Lung (tissue), 12 donors: ENCODE results near the gene ASAP2. TPM values are rescaled to one million over a fixed set of nuclear protein-coding genes. Genes with fewer than 3 reads are reported as not detected.

ENCODE experiments used
- ATAC-seq: fragments of 200-7000 bp; cut with Tn5 transposase; one replicate; pipeline ENCODE4 v1.9.1; 2020; ENCODE audit warnings: moderate number of reproducible peaks; ENCODE audit not compliant: insufficient read depth, low FRiP score
- DNase-seq, 3 donors: peaks; one replicate each; pipeline ENCODE4 v3.0.0-alpha.2; 2013 to 2017
- H3K27ac ChIP-seq, 2 donors: one replicate each; pipeline ENCODE4 v1.5.1; 2013; ENCODE audit warnings: mild to moderate bottlenecking in 2 of 2, moderate library complexity in 2 of 2, control low read depth in 1 of 2, inconsistent platforms in 1 of 2, low read depth in 1 of 2, low read length in 1 of 2
- H3K27me3 ChIP-seq, 3 donors: one replicate each; pipeline ENCODE4 v1.5.1; 2013; ENCODE audit warnings: low read length in 2 of 3; ENCODE audit not compliant: control insufficient read depth in 3 of 3, insufficient read depth in 3 of 3
- H3K36me3 ChIP-seq, 4 donors: one replicate each; pipeline ENCODE4 v1.5.1; 2013; ENCODE audit warnings: low read length in 4 of 4, mild to moderate bottlenecking in 1 of 4, moderate library complexity in 1 of 4; ENCODE audit not compliant: control insufficient read depth in 4 of 4, insufficient read depth in 4 of 4
- H3K4me1 ChIP-seq, 5 donors: one replicate each; pipeline ENCODE4 v1.5.1; 2013; ENCODE audit warnings: low read length in 5 of 5, mild to moderate bottlenecking in 2 of 5, moderate library complexity in 1 of 5; ENCODE audit not compliant: control insufficient read depth in 5 of 5, insufficient read depth in 5 of 5
- H3K4me3 ChIP-seq: one replicate; pipeline ENCODE4 v1.5.1; 2013; ENCODE audit warnings: mild to moderate bottlenecking, control low read depth, moderate library complexity
- H3K9ac ChIP-seq, 2 donors: one replicate each; pipeline ENCODE4 v1.5.1; 2013; ENCODE audit warnings: low read length in 2 of 2, control low read depth in 1 of 2; ENCODE audit not compliant: insufficient read depth in 1 of 2
- H3K9me3 ChIP-seq, 4 donors: one replicate each; pipeline ENCODE4 v1.5.1; 2013; ENCODE audit warnings: low read length in 3 of 4, mild to moderate bottlenecking in 1 of 4, moderate library complexity in 1 of 4; ENCODE audit not compliant: control insufficient read depth in 4 of 4, insufficient read depth in 3 of 4
- WGBS, 2 donors: extraction: QIAGEN DNeasy Blood & Tissue Kit; methylation state at CpG; one replicate each; pipeline ENCODE4 v1.1.7; 2013; 5-methylcytosine and 5-hydroxymethylcytosine counted together
- polyA plus RNA-seq, 2 donors: library from polyadenylated mRNA; stranded (reverse); fragments of 200-250 nt; gene quantifications; one replicate each; pipeline ENCODE4 v1.2.1, GENCODE V29; 2013
- total RNA-seq, 2 donors: library from RNA; depleted of rRNA in 1 of 2; stranded (reverse); fragments of >200 nt in 1 of 2; gene quantifications; one replicate each; pipeline ENCODE4 v1.2.1, GENCODE V29; 2014 to 2021
- TF ChIP-seq, protein P1 (sequence below): IDR thresholded peaks from 2 replicates; pipeline ENCODE4 v1.5.1; 2012; ENCODE audit warnings: mild to moderate bottlenecking; ENCODE audit errors: control extremely low read depth, extremely low read depth
- donor health status: control.
- donor health status: control.
- donor health status: Bipolar disorder and iron deficiency.
- donor health status: healthy.
- donor health status: DM: yes; HTN: yes; CAD: no.

Gene ASAP2
- total and polyA plus RNA-seq, 4 donors, result 7.4 to 30.9 (median 17.0) TPM

DNA sequence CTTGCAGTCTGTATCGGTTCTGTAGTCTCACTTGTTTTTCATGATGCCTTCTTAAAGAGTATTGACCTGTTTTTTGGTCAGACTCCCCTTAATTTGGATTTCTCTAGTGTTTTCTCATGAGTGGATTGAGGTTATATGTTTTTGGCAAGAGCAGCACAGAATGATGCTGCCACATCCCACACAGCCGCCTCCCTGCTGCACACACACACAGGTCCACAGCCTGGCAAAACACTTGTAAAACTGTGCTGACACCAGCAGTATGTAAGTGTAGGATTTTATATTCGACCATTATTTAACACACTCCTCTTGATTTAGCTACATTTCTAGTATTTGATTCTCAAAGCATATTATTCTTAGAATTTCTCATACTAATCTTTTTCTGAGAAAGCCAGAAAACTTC is 148.7 kb downstream of the ASAP2 start:
- Histone ChIP-seq H3K27me3 (no peaks in the 10 kb centered on the region), H3K4me3 (no peak overlapping the region), H3K9me3 (no peaks in the 10 kb centered on the region), H3K36me3 (peaks cover 9 to 31% (median 20%) of the 10 kb centered on the region in 4 donors), H3K27ac (no peak overlapping the region), H3K9ac (no peak overlapping the region), H3K4me1 (peaks cover 0 to 12% (median 0%) of the 10 kb centered on the region in 5 donors)
- no peak for DNase-seq
- 86 to 95% methylated on average over 3 of the region's 3 CpGs for WGBS, 2 donors
- ATAC-seq, result no peak
- TF ChIP-seq, protein P1, sequence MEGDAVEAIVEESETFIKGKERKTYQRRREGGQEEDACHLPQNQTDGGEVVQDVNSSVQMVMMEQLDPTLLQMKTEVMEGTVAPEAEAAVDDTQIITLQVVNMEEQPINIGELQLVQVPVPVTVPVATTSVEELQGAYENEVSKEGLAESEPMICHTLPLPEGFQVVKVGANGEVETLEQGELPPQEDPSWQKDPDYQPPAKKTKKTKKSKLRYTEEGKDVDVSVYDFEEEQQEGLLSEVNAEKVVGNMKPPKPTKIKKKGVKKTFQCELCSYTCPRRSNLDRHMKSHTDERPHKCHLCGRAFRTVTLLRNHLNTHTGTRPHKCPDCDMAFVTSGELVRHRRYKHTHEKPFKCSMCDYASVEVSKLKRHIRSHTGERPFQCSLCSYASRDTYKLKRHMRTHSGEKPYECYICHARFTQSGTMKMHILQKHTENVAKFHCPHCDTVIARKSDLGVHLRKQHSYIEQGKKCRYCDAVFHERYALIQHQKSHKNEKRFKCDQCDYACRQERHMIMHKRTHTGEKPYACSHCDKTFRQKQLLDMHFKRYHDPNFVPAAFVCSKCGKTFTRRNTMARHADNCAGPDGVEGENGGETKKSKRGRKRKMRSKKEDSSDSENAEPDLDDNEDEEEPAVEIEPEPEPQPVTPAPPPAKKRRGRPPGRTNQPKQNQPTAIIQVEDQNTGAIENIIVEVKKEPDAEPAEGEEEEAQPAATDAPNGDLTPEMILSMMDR, result no peak

DNA sequence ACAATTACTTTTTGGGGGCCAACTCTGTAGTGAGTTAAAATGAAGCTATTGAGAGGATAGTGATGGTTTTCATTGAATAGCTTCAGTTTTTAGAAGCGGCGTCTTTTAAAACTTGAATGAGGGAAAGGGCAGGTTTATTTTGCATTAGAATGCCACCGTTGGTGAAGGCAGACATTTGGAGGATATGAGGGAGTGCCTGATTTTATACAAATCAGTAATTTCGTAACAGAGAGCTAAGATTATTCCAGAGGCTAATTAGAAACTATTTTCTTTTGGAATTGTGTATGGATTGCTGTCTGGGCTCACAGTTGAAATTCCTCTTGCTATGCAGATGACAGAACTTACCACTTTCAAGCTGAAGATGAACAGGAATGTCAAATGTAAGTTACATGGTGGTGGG is 149.1 kb downstream of the ASAP2 start:
- Histone ChIP-seq H3K4me3 (no peak overlapping the region), H3K27me3 (no peaks in the 10 kb centered on the region), H3K9me3 (no peaks in the 10 kb centered on the region), H3K9ac (peak overlapping the region in 1 of 2 donors; percentile 11), H3K27ac (no peak overlapping the region), H3K4me1 (peaks cover 0 to 12% (median 0%) of the 10 kb centered on the region in 5 donors), H3K36me3 (peaks cover 9 to 31% (median 18%) of the 10 kb centered on the region in 4 donors)
- WGBS, 2 donors, result 78% methylated on average over 4 of the region's 4 CpGs
- TF ChIP-seq, protein P1, result no peak
- peak in 1 of 3 donors; percentile 25 for DNase-seq
- ATAC-seq, result no peak

DNA sequence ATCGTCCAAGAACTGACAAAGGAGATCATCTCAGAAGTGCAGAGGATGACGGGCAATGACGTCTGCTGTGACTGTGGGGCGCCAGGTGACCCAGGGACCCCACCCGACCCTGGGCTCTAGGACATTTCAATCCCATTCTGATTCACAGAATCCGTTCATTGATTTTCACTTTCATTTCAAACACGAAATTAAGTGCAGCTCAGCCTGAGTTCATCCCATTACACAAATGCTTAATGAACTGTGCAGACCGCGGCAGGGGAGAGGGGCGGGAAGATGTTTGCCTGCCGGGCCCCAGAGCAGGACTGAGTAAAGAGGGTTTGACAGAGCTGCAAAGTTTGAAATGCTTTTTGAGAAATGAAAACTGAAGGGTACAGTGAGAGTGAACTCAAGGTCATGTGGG is 149.6 kb downstream of the ASAP2 start:
- TF ChIP-seq, protein P1, result no peak
- no peak for ATAC-seq
- peaks cover 6 to 26% (median 16%) of the 10 kb centered on the region in 4 donors for H3K36me3 ChIP-seq

DNA sequence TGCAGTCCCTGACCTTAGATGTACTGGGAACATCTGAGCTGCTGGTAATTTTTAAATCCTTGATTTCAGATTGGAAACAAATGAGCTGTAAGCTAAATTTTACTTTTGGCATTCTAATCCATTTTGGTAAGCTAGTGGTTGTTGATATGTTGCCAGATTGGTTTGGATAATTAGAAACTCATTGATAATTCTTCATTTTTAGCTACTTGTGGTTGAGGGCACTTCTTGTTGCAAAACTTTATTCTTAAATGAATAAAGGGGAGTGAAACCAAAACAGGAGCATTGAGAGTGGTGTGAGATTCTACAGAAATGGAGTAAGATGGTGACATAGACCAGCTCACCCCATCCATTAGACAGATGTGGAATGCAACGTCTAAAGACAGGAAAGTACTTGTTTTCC is 152.2 kb downstream of the ASAP2 start:
- 62 to 84% methylated on average over 1 of the region's 1 CpG for WGBS, 2 donors
- Histone ChIP-seq H3K36me3 (peaks cover 0 to 19% (median 10%) of the 10 kb centered on the region in 4 donors), H3K27ac (no peak overlapping the region), H3K4me1 (peaks cover 0 to 12% (median 0%) of the 10 kb centered on the region in 5 donors), H3K4me3 (no peak overlapping the region), H3K27me3 (no peaks in the 10 kb centered on the region), H3K9ac (no peak overlapping the region), H3K9me3 (no peaks in the 10 kb centered on the region)
- no peak for ATAC-seq
- no peak for DNase-seq
- TF ChIP-seq, protein P1, result no peak

More for the DNA sequence above, 149.6 kb downstream of the ASAP2 start:
- Histone ChIP-seq H3K27ac (no peak overlapping the region), H3K9me3 (no peaks in the 10 kb centered on the region), H3K27me3 (no peaks in the 10 kb centered on the region), H3K4me1 (peaks cover 0 to 12% (median 0%) of the 10 kb centered on the region in 5 donors), H3K4me3 (no peak overlapping the region), H3K9ac (peak overlapping the region in 1 of 2 donors; percentile 11)
- 83 to 85% methylated on average over 11 of the region's 11 CpGs for WGBS, 2 donors
- peak; percentile 38 to 66 (median 64) for DNase-seq
